GM18499 (cell line): ENCODE measurements around the gene CA12.
"Not testable (repeated sequence)": the region's sequence is repeated elsewhere in the genome, so short reads cannot be mapped to it uniquely, and the experiment has no call there.

Experiments used
- ATAC-seq: cut with Tn5 transposase; IDR thresholded peaks from one replicate; pipeline ENCODE4 v1.9.1; 2021; ENCODE audit warnings: moderate number of reproducible peaks; ENCODE audit not compliant: insufficient read depth, unreplicated experiment

The CA12 gene

GRCh38 chr15:63340353-63340752, 41.3 kb downstream of the CA12 start:
- no peak for ATAC-seq

- ATAC-seq, result no peak
These were observed 41.8 kb downstream of the CA12 start for GRCh38 chr15:63339836-63340235.

GRCh38 chr15:63339006-63339766, 42.5 kb downstream of the CA12 start:
- ATAC-seq, result no peak

GRCh38 chr15:63338170-63338569, 43.5 kb downstream of the CA12 start:
- no peak for ATAC-seq

DNA sequence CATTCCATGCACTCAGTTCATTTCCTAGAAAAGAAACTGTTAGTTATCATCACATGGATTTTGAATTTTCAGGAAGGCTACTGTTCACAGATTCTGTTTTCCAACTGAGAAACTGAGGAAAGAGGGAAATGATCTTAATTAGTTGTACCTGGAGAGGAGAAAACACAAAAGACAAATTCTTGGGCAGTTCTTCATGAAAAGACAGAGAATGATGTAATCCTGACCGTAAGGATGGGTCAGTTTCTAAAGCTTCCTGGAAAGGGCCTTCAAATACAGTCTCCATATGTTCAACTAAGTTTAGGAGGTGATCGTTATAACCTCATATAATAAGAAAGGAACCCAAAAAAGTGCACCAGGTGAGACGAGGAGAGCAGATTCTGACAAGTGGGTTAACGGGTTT, 44.6 kb downstream of the CA12 start:
- ATAC-seq, result no peak

DNA sequence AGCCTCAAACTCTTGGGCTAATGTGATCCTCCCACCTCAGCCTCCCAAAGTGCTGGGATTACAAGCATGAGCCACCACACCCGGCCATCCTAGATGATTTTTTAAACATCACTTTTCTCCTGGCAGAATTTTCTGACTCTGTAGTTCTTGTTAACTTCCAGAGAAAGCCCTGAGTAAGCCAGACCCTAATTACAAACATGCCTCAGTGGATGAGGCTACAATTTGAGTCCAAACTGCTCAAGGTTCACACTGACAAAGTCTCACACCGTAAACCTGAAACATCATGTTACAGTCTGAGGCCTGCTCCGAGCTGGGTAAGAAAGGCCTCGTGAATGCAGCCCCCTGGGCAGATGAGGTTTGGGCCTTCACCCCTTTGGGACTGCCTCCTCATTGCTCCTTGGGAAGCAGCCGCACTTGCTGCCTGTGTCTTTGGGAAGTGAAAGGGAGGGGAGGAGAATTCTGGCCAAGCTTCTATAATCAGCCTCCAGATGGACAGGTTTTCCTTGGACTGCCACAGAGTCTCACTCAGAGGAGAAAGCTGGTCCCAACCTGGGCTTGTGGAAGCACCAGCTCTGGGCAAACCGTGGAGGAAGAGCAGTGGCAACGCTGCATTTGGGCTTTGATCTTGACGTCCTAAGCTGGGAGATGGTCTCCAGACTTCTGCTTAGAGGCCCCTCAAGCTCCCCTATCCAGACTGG, 46.0 kb downstream of the CA12 start:
- ATAC-seq, result no peak

DNA sequence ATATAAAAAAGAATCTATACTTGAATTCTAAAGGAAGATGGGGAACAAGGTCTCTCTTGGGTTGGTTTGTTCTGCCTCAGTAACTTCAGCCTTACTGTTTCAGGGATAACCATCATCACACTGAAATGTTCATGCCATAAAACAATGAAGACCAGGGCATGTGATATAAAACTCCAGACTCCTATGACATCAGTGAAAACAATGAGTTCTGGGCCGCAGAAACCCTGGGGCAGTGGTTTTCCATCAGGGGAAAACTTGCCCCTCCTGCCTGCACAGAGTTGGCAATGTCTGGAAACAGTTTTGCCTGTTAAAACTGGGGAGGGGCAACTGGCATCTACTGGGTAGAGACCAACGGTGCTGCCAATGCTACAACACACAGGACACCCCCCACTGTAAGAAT, 46.8 kb downstream of the CA12 start:
- ATAC-seq, result no peak

DNA sequence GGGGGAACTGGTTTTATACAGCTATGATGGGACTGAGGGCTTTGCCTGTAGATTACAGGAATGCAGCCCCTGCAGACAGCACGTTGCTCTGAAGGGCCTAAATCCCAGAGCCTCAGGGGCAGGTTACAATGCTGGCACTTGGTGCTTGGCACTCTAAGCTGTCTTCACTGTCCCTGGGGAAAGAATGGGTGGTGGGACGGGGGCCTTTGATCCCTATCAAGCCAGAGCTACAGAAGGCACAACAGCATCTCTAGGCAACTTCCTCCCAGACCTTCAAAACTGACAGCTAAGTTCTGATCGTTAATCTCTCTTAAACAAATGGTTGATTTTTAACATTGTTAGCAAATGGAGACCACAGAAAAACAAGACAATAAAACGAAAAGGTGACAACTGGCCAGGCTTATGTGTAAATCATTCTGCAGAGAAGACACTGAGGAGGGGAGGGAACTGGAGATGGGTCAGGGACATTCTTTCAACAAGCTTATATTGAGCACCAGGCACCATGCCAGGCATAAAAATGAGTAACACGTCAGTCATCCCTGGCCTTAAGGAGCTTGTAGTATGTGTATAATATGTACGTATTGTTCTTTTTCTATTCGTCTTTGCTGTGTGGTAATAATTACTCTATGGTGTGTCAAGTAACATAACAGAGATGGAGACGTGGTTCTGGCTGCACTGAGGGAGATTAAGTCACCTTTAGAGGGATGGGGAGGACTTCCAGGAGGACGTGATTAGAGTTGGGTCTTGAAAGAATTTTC, 49.1 kb downstream of the CA12 start:
- ATAC-seq, result no peak

DNA sequence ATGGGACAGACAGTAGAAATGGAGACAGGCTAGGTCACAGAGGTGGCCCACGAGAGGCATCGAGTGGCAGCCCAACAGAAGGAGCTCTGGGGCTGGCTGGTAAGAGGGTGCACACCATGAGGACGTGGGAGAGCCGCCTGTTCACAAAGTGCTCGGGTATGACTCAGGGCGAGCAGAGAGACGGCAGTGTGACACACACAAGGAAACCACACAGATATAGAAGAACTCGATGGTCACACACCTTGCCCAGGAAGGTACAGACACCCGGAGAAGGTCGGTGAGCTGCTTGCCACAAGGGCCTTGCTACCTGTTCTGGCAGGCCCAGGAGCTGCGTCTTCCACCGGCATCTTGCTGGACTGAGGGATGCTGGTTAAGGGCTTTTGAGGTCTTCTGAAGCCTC, 50.2 kb downstream of the CA12 start:
- ATAC-seq, result no peak

GRCh38 chr15:63330926-63331325, 50.7 kb downstream of the CA12 start:
- ATAC-seq, result no peak

DNA sequence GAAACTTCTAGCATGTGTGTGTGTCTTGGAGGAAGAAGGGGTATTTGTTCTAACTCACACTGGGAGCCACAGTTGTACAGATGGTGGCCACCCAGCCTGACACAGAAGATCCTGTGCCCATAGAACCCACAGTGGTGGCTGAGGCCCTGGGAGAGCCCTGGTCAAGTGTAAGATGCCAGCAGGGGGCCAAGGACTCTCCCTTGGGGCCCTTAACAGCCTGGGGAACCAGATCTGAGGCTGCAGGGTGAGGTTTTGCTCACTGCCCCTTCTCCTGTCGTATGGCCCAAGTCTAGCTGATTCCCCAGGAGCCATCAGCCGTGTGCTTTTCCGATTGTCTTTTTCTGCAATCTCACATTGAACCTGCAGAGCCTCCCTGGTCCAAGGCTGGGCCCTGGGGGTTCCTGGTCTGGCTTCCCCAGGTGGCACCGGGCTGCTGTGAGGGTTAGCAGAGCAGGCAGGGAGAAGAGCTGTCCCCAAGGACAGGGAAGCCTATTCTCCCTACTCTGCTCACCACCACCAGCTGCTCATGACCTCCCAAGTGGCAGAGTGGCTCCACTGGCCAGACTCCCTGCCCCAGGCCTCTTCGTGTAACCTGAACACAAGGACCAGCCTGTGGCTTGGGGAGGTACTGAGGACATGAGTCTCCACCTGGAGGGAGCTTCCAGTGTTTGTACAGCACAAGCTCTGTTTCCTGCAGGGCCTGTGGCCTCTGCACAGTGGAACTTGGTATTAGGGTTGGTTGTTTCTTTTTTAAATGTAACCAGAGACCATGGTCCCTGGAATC, 51.9 kb downstream of the CA12 start:
- ATAC-seq, result no peak

DNA sequence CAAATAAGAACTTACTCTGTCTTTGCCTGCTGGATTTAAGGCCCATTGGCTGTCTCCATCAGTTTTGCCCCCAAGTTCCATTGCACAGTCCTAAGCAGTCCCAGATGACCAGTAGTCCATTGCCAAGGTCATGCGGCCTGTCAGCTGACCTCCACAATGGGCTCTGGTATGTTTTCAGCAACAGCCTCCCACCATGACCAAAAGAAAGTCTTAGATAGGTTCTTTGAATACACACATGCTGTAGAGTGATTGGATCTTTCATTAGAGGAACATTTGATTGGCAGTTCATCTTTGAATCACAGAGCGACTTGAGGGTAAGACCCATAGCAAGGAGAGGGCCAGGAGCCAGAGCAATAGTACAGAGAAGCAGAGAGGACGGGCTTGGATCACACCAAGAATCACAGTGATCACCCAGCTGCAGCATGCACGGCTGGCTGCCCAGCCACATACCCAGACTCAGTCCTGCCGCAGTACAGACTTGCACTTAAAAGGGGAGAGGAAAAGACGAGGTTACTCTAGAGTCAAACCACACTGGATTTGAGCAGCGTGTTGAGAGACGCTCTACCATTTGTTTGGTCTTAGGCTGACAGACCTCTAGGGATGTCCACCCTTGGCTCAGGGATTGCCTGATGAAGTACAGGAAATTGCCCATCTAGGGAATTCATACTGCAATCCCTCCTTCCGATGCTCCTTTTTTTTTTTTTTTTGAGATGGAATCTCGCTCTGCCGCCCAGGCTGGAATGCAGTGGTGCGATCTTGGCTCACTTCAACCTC, 53.8 kb downstream of the CA12 start:
- no peak for ATAC-seq

- no peak for ATAC-seq
These were observed 56.9 kb downstream of the CA12 start for GRCh38 chr15:63324770-63325169.

- no peak for ATAC-seq
These were observed 57.7 kb downstream of the CA12 start for GRCh38 chr15:63323798-63324563.

DNA sequence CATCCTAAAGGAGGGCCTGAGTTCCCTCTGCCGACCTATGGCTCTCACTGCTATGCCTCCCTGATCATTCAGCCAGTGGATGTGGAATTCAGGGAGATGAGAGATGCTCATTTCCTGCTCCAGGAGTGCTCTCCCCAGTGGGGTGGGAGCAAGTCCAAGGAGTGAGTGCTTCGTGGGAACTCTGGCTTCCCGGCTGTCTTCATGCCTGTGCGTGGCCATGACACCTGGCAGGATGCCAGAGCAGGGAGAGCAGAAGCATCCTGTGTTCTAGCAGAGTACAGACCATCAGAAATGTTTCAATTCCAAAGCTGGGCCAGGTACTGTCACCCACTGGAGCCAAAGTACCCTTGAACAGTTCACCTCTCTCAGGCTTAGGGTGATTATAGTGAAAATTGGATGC, 59.1 kb downstream of the CA12 start:
- ATAC-seq, result no peak

DNA sequence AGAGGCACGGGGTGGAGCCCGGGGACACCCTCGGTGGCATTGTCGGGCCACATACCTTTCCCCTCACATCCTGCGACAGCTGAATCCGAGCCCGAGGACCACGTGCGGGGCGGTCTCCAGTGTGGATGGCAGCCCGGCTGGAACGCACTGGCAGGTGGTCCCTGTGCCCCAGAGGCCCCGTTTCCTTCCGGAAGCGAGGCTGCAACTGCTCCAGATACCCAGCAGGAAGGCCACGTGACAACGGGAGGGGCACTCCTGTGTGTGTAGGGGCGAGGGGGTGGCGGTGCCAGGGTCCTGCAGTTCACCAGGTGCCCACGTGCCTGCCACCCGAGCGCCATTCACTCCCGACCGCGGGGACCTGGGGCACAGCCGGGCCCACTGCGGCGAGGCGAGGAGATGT, 60.2 kb downstream of the CA12 start:
- no peak for ATAC-seq

DNA sequence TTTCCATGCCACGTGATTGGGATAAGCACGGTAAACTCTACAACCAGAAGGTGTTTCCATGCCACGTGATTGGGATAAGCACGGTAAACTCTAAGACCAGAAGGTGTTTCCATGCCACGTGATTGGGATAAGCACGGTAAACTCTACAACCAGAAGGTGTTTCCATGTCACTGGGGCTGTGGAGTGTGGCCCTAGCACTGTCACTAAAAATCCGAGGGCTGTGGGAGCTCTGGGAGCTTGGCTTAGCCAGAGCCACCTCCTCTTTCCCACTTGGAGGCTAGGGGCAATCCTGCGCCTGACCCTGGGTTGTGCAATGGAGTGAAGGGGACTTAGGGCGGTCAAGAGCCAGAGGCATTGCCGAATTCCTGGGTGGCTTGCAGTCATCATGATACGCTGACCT, 60.7 kb downstream of the CA12 start:
- not testable (repeated sequence) for ATAC-seq

- not testable (repeated sequence) for ATAC-seq
These were observed 61.2 kb downstream of the CA12 start for GRCh38 chr15:63320446-63320845.

DNA sequence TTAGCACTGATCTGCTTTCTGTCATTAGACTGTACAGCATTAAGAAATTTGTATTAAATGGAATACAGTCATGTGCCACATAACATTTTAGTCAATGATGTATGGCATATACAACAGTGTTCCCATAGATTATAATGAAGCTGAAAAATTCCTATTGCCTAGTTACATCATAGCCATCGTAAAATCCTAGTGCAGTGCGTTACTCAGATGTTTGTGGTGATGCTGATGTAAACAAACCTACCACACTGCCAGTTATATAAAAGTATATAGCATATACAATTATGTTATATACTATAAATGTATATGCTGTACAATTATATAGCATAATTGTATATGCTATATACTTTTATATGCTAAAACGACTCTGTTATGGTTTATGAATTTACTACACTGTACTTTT, 62.6 kb downstream of the CA12 start:
- ATAC-seq, result no peak
